GM06990 (cell line): ENCODE results near the gene TSC22D1.

Experiments used
- DNase-seq: peaks from one replicate; pipeline ENCODE4 v3.0.0-alpha.2; 2011; ENCODE audit not compliant: insufficient read length; ENCODE audit errors: extremely low read depth
- H3K27me3 ChIP-seq: replicated peaks from 2 replicates; pipeline ENCODE4 v1.6.0; 2011; ENCODE audit warnings: low read length; ENCODE audit not compliant: control insufficient read depth, insufficient read depth
- H3K36me3 ChIP-seq: 2 replicates; pipeline ENCODE4 v1.5.1; 2011; ENCODE audit warnings: low read length; ENCODE audit not compliant: control insufficient read depth, insufficient read depth
- H3K4me3 ChIP-seq: replicated peaks from 2 replicates; pipeline ENCODE4 v1.5.1; 2011; ENCODE audit warnings: low read depth, mild to moderate bottlenecking, control low read depth, low read length
- CTCF ChIP-seq: IDR thresholded peaks from 2 replicates; pipeline ENCODE4 v1.5.1; 2011; ENCODE audit warnings: low read length, control low read depth, mild to moderate bottlenecking, inconsistent platforms; ENCODE audit not compliant: insufficient read depth, poor library complexity, severe bottlenecking

TSC22D1 gene

GRCh38 chr13:44404261-44405132, 171.6 kb downstream of the TSC22D1 start:
- Histone ChIP-seq H3K27me3 (no peaks in the 10 kb centered on the region; the same call in 1 of the 2 replicates), H3K36me3 (no peaks in the 10 kb centered on the region), H3K4me3 (no peak overlapping the region)
- DNase-seq, result no peak
- TF ChIP-seq CTCF, result no peak

- DNase-seq, result no peak
- H3K27me3 ChIP-seq, result no peaks in the 10 kb centered on the region; the same call in 1 of the 2 replicates
- H3K4me3 ChIP-seq, result no peak overlapping the region
- no peak for TF ChIP-seq CTCF
- no peaks in the 10 kb centered on the region for H3K36me3 ChIP-seq
Observed at GRCh38 chr13:44403461-44404056, 172.6 kb downstream of the TSC22D1 start.

GRCh38 chr13:44402899-44403445, 173.2 kb downstream of the TSC22D1 start:
- TF ChIP-seq CTCF, result no peak
- DNase-seq, result no peak
- H3K27me3 ChIP-seq, result no peaks in the 10 kb centered on the region; the same call in 1 of the 2 replicates
- H3K36me3 ChIP-seq, result no peaks in the 10 kb centered on the region
- no peak overlapping the region for H3K4me3 ChIP-seq

- H3K36me3 ChIP-seq, result no peaks in the 10 kb centered on the region
- DNase-seq, result no peak
- TF ChIP-seq CTCF, result no peak
Observed at GRCh38 chr13:44401577-44401976, 174.6 kb downstream of the TSC22D1 start.

GRCh38 chr13:44400736-44401135, 175.4 kb downstream of the TSC22D1 start:
- no peak overlapping the region for H3K4me3 ChIP-seq
- H3K36me3 ChIP-seq, result no peaks in the 10 kb centered on the region
- H3K27me3 ChIP-seq, result no peaks in the 10 kb centered on the region; the same call in 1 of the 2 replicates
- DNase-seq, result no peak
- TF ChIP-seq CTCF, result no peak

More at GRCh38 chr13:44401577-44401976, 174.6 kb downstream of the TSC22D1 start:
- Histone ChIP-seq H3K4me3 (no peak overlapping the region), H3K27me3 (no peaks in the 10 kb centered on the region; the same call in 1 of the 2 replicates)
